ENCODE results near the gene KIAA1210. TPM values are rescaled to one million over a fixed set of nuclear protein-coding genes. Genes with fewer than 3 reads are reported as not detected.

KIAA1210 gene
- total and polyA plus RNA-seq, 2 of the 8 experiments (the other 6 are each of a cell fraction or from before 2014, with no cell fraction given), result 0.02 TPM; not detected in 1

GRCh38 chrX:119069762-119070161 lies 57.9 kb downstream of the KIAA1210 start:
- Histone ChIP-seq H3K14ac (ENCODE audit: insufficient read length) (no peak overlapping the region), H3K27ac (ENCODE audit: low read depth, low read length) (no peak overlapping the region), H2BK20ac (ENCODE audit: low read length) (no peak overlapping the region), H2BK5ac (ENCODE audit: low read depth, low read length) (no peak overlapping the region), H2BK120ac (replicated peaks; ENCODE audit: low read depth, low read length) (no peak overlapping the region), H2AFZ (ENCODE audit: low read length) (no peak overlapping the region), H3K4me3 (ENCODE audit: extremely low read depth in 1 of 4, insufficient read depth in 2 of 4, low read depth in 3 of 4, low read length in 4 of 4) (no peak overlapping the region), H4K8ac (ENCODE audit: extremely low read depth, insufficient read depth, low read length) (no peak overlapping the region), H3K27me3 (replicated peaks in 1 of 4; ENCODE audit: control insufficient read depth in 3 of 4, extremely low read depth in 1 of 4, insufficient read depth in 3 of 4, low read length in 3 of 4) (no peaks in the 10 kb centered on the region), H2BK15ac (ENCODE audit: low read length) (no peak overlapping the region), H3K9ac (replicated peaks in 1 of 4; ENCODE audit: extremely low read depth in 1 of 4, low read depth in 3 of 4, low read length in 3 of 4) (no peak overlapping the region), H2AK5ac (ENCODE audit: low read depth, low read length) (no peak overlapping the region), H3K18ac (ENCODE audit: extremely low read depth, low read length) (no peak overlapping the region), H2BK12ac (ENCODE audit: low read depth, low read length) (no peak overlapping the region), H4K5ac (ENCODE audit: insufficient read length, low read depth, low read length) (no peak overlapping the region), H3K4me2 (ENCODE audit: insufficient read depth in 1 of 2, low read depth in 2 of 2, low read length in 2 of 2) (no peak overlapping the region), H3K36me3 (ENCODE audit: control insufficient read depth in 2 of 4, insufficient read depth in 4 of 4, low read length in 3 of 4) (no peaks in the 10 kb centered on the region), H3K9me3 (ENCODE audit: insufficient read depth in 2 of 2, low read depth in 1 of 2, low read length in 1 of 2) (no peaks in the 10 kb centered on the region), H4K20me1 (replicated peaks in 1 of 2; ENCODE audit: control insufficient read depth in 1 of 2, insufficient read depth in 2 of 2, low read length in 2 of 2) (no peaks in the 10 kb centered on the region), H3K56ac (replicated peaks; ENCODE audit: insufficient read length, low read depth, low read length) (no peak overlapping the region), H3K23ac (ENCODE audit: insufficient read length) (no peak overlapping the region), H3K79me1 (ENCODE audit: low read depth, low read length) (no peaks in the 10 kb centered on the region), H3K4me1 (replicated peaks in 1 of 4; ENCODE audit: control insufficient read depth in 3 of 4, insufficient read depth in 4 of 4, low read length in 3 of 4) (no peaks in the 10 kb centered on the region), H4K91ac (replicated peaks; ENCODE audit: insufficient read length, low read length) (no peak overlapping the region), H3K23me2 (ENCODE audit: low read depth, low read length) (no peaks in the 10 kb centered on the region), H3K79me2 (ENCODE audit: control insufficient read depth in 1 of 2, insufficient read depth in 2 of 2, low read length in 2 of 2) (no peaks in the 10 kb centered on the region), H3K4ac (replicated peaks; ENCODE audit: insufficient read length, low read depth, low read length) (no peak overlapping the region)
- CTCF ChIA-PET (ENCODE audit: partially characterized antibody), result interaction anchor here (1.2 kb wide), 1 partner anchor 222 kb away, joined by 5 read pairs; no protein-coding TSS in a partner anchor
- TF ChIP-seq SAP30 (IDR thresholded peaks at IDR 0.05; ENCODE audit: insufficient read depth, insufficient replicate concordance, low read length) (no peak), TBP (IDR thresholded peaks at IDR 0.05; ENCODE audit: low read depth, low read length) (no peak), CBX5 (IDR thresholded peaks at IDR 0.05; ENCODE audit: low read depth, low read length) (no peak), TCF12 (IDR thresholded peaks at IDR 0.05; ENCODE audit: low read depth, low read length) (no peak), CHD2 (IDR thresholded peaks at IDR 0.05; ENCODE audit: low read length) (no peak), ZNF274 (IDR thresholded peaks at IDR 0.05; ENCODE audit: borderline replicate concordance, extremely low read depth, low read length) (no peak), SP4 (IDR thresholded peaks at IDR 0.05; ENCODE audit: low read length) (no peak), NRF1 (IDR thresholded peaks at IDR 0.05; ENCODE audit: low read depth, low read length) (no peak), KDM4A (IDR thresholded peaks at IDR 0.05; ENCODE audit: low read depth, low read length, severe bottlenecking) (no peak), SRF (IDR thresholded peaks at IDR 0.05; ENCODE audit: low read depth, low read length) (no peak), MAFK (IDR thresholded peaks at IDR 0.05; ENCODE audit: low read depth, low read length) (no peak), TEAD4 (IDR thresholded peaks at IDR 0.05; ENCODE audit: low read depth, low read length) (no peak), E2F6 (IDR thresholded peaks at IDR 0.05) (no peak), KDM5A (IDR thresholded peaks at IDR 0.05; ENCODE audit: low read length) (no peak), BRCA1 (IDR thresholded peaks at IDR 0.05; ENCODE audit: low read depth, low read length) (no peak)
- no peak for FAIRE-seq
- POLR2A ChIA-PET (ENCODE audit: partially characterized antibody), result no interaction called here
- 86% methylated on average over 1 of the region's 1 CpG; no CpG with 5 or more reads in 1 of the 2 experiments for WGBS, 2 experiments (ENCODE audit: extremely low coverage in 1 of 2, insufficient coverage in 1 of 2, insufficient read length in 1 of 2, insufficient replicate concordance in 2 of 2, low coverage in 1 of 2, low lambda C conversion rate in 2 of 2, missing lambda C conversion rate in 1 of 2)
- DNase-seq (ENCODE audit: low read depth in 1 of 2, low spot score in 2 of 2), result no peak

All from H1 (cell line).